Upper lobe of left lung (tissue), 4 donors: ENCODE measurements around the gene ELOA.

ENCODE experiments used
- EP300 ChIP-seq, 4 donors: sonication (generic); formaldehyde crosslinking; IDR thresholded peaks; one replicate each; pipeline ENCODE4 v1.5.1; 2017; ENCODE audit warnings: antibody characterized with exemption in 4 of 4, control low read depth in 2 of 4
- POLR2A ChIP-seq, 4 donors: fragments of 450-650 bp; IDR thresholded peaks; one replicate each; pipeline ENCODE4 v1.5.1; 2016 to 2017; ENCODE audit warnings: antibody characterized with exemption in 4 of 4, mild to moderate bottlenecking in 2 of 4
- POLR2AphosphoS5 ChIP-seq, 2 donors: sonication (generic); formaldehyde crosslinking; IDR thresholded peaks; one replicate each; pipeline ENCODE4 v1.5.1; 2017; ENCODE audit warnings: antibody characterized with exemption in 2 of 2
- TF ChIP-seq, protein P1 (sequence below), 6 experiments: fragments of 450-650 bp in 4 of 6; fragments of 200-600 bp in 2 of 6; sonication (generic) in 2 of 6; IDR thresholded peaks; one replicate each; pipeline ENCODE4 v1.5.1; 2016 to 2019; ENCODE audit warnings: antibody characterized with exemption in 6 of 6

GRCh38 chr1:23693599-23693998 is 49.7 kb upstream of the ELOA start:
- TF ChIP-seq, protein P1, sequence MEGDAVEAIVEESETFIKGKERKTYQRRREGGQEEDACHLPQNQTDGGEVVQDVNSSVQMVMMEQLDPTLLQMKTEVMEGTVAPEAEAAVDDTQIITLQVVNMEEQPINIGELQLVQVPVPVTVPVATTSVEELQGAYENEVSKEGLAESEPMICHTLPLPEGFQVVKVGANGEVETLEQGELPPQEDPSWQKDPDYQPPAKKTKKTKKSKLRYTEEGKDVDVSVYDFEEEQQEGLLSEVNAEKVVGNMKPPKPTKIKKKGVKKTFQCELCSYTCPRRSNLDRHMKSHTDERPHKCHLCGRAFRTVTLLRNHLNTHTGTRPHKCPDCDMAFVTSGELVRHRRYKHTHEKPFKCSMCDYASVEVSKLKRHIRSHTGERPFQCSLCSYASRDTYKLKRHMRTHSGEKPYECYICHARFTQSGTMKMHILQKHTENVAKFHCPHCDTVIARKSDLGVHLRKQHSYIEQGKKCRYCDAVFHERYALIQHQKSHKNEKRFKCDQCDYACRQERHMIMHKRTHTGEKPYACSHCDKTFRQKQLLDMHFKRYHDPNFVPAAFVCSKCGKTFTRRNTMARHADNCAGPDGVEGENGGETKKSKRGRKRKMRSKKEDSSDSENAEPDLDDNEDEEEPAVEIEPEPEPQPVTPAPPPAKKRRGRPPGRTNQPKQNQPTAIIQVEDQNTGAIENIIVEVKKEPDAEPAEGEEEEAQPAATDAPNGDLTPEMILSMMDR (IDR thresholded peaks at IDR 0.05), result no peak
- TF ChIP-seq EP300 (IDR thresholded peaks at IDR 0.05), result no peak
- TF ChIP-seq POLR2AphosphoS5 (IDR thresholded peaks at IDR 0.05), result no peak
- TF ChIP-seq POLR2A (IDR thresholded peaks at IDR 0.05), result no peak
